OCI-LY7 (cell line): ENCODE data around the gene PAPLN.

Experiments
- EZH2phosphoT487 ChIP-seq: fragments of 200-600 bp; sonication (generic); IDR thresholded peaks from 2 replicates; pipeline ENCODE4 v1.6.1; 2018; ENCODE audit warnings: low read depth, borderline replicate concordance, mild to moderate bottlenecking, mixed run types, antibody characterized with exemption, low read length, moderate library complexity, mixed read lengths
- TF ChIP-seq, protein P1 (sequence below): fragments of 200-600 bp; sonication (generic); conservative IDR thresholded peaks from 2 replicates; pipeline ENCODE4 v1.5.1; 2014; ENCODE audit warnings: mild to moderate bottlenecking, antibody characterized with exemption, low read length, moderate library complexity, mixed read lengths

GRCh38 chr14:73235531-73236155 lies 1.7 kb upstream of the PAPLN start:
- TF ChIP-seq, protein P1, sequence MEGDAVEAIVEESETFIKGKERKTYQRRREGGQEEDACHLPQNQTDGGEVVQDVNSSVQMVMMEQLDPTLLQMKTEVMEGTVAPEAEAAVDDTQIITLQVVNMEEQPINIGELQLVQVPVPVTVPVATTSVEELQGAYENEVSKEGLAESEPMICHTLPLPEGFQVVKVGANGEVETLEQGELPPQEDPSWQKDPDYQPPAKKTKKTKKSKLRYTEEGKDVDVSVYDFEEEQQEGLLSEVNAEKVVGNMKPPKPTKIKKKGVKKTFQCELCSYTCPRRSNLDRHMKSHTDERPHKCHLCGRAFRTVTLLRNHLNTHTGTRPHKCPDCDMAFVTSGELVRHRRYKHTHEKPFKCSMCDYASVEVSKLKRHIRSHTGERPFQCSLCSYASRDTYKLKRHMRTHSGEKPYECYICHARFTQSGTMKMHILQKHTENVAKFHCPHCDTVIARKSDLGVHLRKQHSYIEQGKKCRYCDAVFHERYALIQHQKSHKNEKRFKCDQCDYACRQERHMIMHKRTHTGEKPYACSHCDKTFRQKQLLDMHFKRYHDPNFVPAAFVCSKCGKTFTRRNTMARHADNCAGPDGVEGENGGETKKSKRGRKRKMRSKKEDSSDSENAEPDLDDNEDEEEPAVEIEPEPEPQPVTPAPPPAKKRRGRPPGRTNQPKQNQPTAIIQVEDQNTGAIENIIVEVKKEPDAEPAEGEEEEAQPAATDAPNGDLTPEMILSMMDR, result no peak
- TF ChIP-seq EZH2phosphoT487, result no peak
